Measurements from ENCODE around the gene LMF2. TPM values are rescaled to one million over a fixed set of nuclear protein-coding genes. Genes with fewer than 3 reads are reported as not detected.

The LMF2 gene
- total and polyA plus RNA-seq, 2 of the 8 experiments (the other 6 are each of a cell fraction or from before 2014, with no cell fraction given) = 34.3 to 62.9 TPM

DNA sequence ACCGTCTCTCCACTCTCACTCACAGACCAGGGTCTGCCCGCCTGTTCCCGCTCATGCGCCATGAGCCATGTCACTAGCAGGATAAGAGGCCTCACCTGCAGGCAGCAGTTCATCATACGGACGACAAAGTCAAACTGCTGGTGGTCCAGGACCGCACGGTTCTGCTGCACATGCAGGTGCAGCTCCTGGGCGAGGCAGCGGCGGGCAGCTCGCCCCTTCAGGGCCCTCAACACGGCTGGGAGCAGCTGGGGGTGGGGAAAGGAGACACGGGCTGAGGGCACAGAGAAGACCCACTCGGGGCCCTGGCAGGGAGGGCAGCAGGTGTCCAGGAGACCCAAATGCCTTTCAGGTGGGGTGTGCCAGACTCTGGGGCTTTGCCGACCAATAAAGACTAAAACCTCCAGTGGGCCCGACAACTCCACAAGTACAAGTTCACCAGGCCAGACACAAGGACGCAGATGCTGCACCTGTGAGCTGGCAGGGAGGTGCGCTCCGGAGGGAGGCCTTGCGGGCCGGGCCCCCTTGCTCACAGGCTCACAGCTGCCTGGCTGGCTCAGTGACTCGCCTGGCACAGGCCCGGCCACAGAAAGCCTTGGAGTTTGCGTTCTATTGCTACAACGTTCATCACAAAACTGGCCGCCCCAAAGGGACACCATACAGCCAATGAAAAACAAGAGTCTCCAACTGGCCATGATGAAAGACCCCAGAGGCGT is 44.2 kb downstream of the LMF2 start:
- Histone ChIP-seq H3K4me3 (ENCODE audit: extremely low read depth in 1 of 4, insufficient read depth in 2 of 4, low read depth in 3 of 4, low read length in 4 of 4) (no peak overlapping the region), H3K4me1 (replicated peaks in 1 of 4; ENCODE audit: control insufficient read depth in 3 of 4, insufficient read depth in 4 of 4, low read length in 3 of 4) (no peaks in the 10 kb centered on the region), H2BK12ac (ENCODE audit: low read depth, low read length) (no peak overlapping the region), H4K5ac (ENCODE audit: insufficient read length, low read depth, low read length) (no peak overlapping the region), H2BK5ac (ENCODE audit: low read depth, low read length) (no peak overlapping the region), H4K8ac (ENCODE audit: extremely low read depth, insufficient read depth, low read length) (no peak overlapping the region), H3K56ac (replicated peaks; ENCODE audit: insufficient read length, low read depth, low read length) (no peak overlapping the region), H4K91ac (replicated peaks; ENCODE audit: insufficient read length, low read length) (no peak overlapping the region), H2BK120ac (replicated peaks; ENCODE audit: low read depth, low read length) (no peak overlapping the region), H3K79me1 (ENCODE audit: low read depth, low read length) (no peaks in the 10 kb centered on the region), H3K23ac (ENCODE audit: insufficient read length) (no peak overlapping the region), H3K27ac (ENCODE audit: low read depth, low read length) (no peak overlapping the region), H3K4ac (replicated peaks; ENCODE audit: insufficient read length, low read depth, low read length) (no peak overlapping the region), H3K27me3 (replicated peaks in 1 of 4; ENCODE audit: control insufficient read depth in 3 of 4, extremely low read depth in 1 of 4, insufficient read depth in 3 of 4, low read length in 3 of 4) (no peaks in the 10 kb centered on the region; a peak in 1 of 7 replicates), H2AK5ac (ENCODE audit: low read depth, low read length) (no peak overlapping the region), H3K36me3 (ENCODE audit: control insufficient read depth in 2 of 4, insufficient read depth in 4 of 4, low read length in 3 of 4) (peaks cover 25 to 87% (median 54%) of the 10 kb centered on the region in 4 experiments), H2AFZ (ENCODE audit: low read length) (no peak overlapping the region), H3K18ac (ENCODE audit: extremely low read depth, low read length) (no peak overlapping the region), H3K14ac (ENCODE audit: insufficient read length) (no peak overlapping the region), H4K20me1 (replicated peaks in 1 of 2; ENCODE audit: control insufficient read depth in 1 of 2, insufficient read depth in 2 of 2, low read length in 2 of 2) (peaks cover 6 to 27% of the 10 kb centered on the region in 2 experiments), H3K9ac (replicated peaks in 1 of 4; ENCODE audit: extremely low read depth in 1 of 4, low read depth in 3 of 4, low read length in 3 of 4) (no peak overlapping the region), H3K23me2 (ENCODE audit: low read depth, low read length) (no peaks in the 10 kb centered on the region; the same call in 1 of the 2 replicates), H2BK15ac (ENCODE audit: low read length) (no peak overlapping the region), H3K79me2 (ENCODE audit: control insufficient read depth in 1 of 2, insufficient read depth in 2 of 2, low read length in 2 of 2) (peaks cover 0 to 4% of the 10 kb centered on the region in 2 experiments; a peak in 1 of 4 replicates), H3K4me2 (ENCODE audit: insufficient read depth in 1 of 2, low read depth in 2 of 2, low read length in 2 of 2) (no peak overlapping the region), H2BK20ac (ENCODE audit: low read length) (no peak overlapping the region), H3K9me3 (ENCODE audit: insufficient read depth in 2 of 2, low read depth in 1 of 2, low read length in 1 of 2) (no peaks in the 10 kb centered on the region)
- POLR2A ChIA-PET (ENCODE audit: partially characterized antibody) = interaction anchor here (1.4 kb wide), 1 partner anchor 109 kb away, joined by 4 read pairs; no protein-coding TSS in a partner anchor
- FAIRE-seq = no peak
- CTCF ChIA-PET (ENCODE audit: partially characterized antibody) = interaction anchor here (0.7 to 1.9 kb wide), 4 partner anchors 10 to 34 kb away, joined by 3 to 13 read pairs (median 4); no protein-coding TSS in a partner anchor
- no peak for DNase-seq (ENCODE audit: low read depth in 1 of 2, low spot score in 2 of 2)
- TF ChIP-seq SUZ12 (IDR thresholded peaks at IDR 0.05; ENCODE audit: low read length) (no peak), SP4 (IDR thresholded peaks at IDR 0.05; ENCODE audit: low read length) (no peak), CHD1 (IDR thresholded peaks at IDR 0.05; ENCODE audit: low read depth, low read length) (no peak), ZNF274 (IDR thresholded peaks at IDR 0.05; ENCODE audit: borderline replicate concordance, extremely low read depth, low read length) (no peak), EZH2 (IDR thresholded peaks at IDR 0.05; ENCODE audit: low read depth, low read length, severe bottlenecking) (no peak), TAF7 (optimal IDR thresholded peaks at IDR 0.05; ENCODE audit: borderline replicate concordance, low read depth, low read length) (no peak), TEAD4 (IDR thresholded peaks at IDR 0.05; ENCODE audit: low read depth, low read length) (no peak), KDM4A (IDR thresholded peaks at IDR 0.05; ENCODE audit: low read depth, low read length, severe bottlenecking) (no peak), JUND (IDR thresholded peaks at IDR 0.05; ENCODE audit: low read length) (no peak)
- 91% methylated on average over 28 of the region's 28 CpGs; no CpG with 5 or more reads in 1 of the 2 experiments for WGBS, 2 experiments (ENCODE audit: extremely low coverage in 1 of 2, insufficient coverage in 1 of 2, insufficient read length in 1 of 2, insufficient replicate concordance in 2 of 2, low coverage in 1 of 2, low lambda C conversion rate in 2 of 2, missing lambda C conversion rate in 1 of 2)

All from H1 (cell line).